Hematopoietic multipotent progenitor cell (in vitro differentiated cells): ENCODE data around the gene TMEM237. TPM values are rescaled to one million over a fixed set of nuclear protein-coding genes. Genes with fewer than 3 reads are reported as not detected.

Experiments
- small RNA-seq: library from RNA; depleted of rRNA; stranded (forward); fragments of <200 nt; gene quantifications from one replicate; pipeline ENCODE3, GENCODE V24; 2012
- total RNA-seq: library from RNA; depleted of rRNA; stranded (reverse); fragments of >200 nt; gene quantifications from one replicate; pipeline ENCODE4 v1.2.3, GENCODE V29; 2012

TMEM237 gene
- total RNA-seq, 1 donor, result 8.6 TPM

Small RNA genes lying within 50 kb of the gene (small RNA-seq; reads per million reads assigned to genes)
- not detected for gene RNU6-651P

Other genes starting within 250 kb of the TMEM237 start
- 11.8 TPM for gene TRAK2, start 192.0 kb downstream of the TMEM237 start, total RNA-seq
- 17.8 TPM for gene STRADB, start 191.8 kb downstream of the TMEM237 start, total RNA-seq
- under 0.01 TPM for gene MPP4, start 55.1 kb upstream of the TMEM237 start, total RNA-seq
- 43.6 TPM for gene ALS2, start 137.4 kb upstream of the TMEM237 start, total RNA-seq
- 0.27 TPM for gene CDK15, start 163.0 kb upstream of the TMEM237 start, total RNA-seq